ENCODE results near the gene PUM1. TPM values are rescaled to one million over a fixed set of nuclear protein-coding genes. Genes with fewer than 3 reads are reported as not detected.

PUM1 gene
- total and polyA plus RNA-seq, 10 of the 15 experiments (the other 5 are each of a cell fraction or from before 2014, with no cell fraction given), result 21.4 to 75.3 (median 42.4) TPM

- no peaks in the 10 kb centered on the region for H4K20me1 ChIP-seq (ENCODE audit: control insufficient read depth, insufficient read depth)
- 24% methylated on average over 3 of the region's 3 CpGs for WGBS (ENCODE audit: insufficient coverage, insufficient replicate concordance, low lambda C conversion rate, missing lambda C conversion rate)
- H3K9ac ChIP-seq (ENCODE audit: control insufficient read depth, insufficient read depth, low read length), result no peak overlapping the region
- H3K79me2 ChIP-seq (ENCODE audit: control insufficient read depth, insufficient read depth, low read length), result no peaks in the 10 kb centered on the region
- RAD21 ChIA-PET (ENCODE audit: unreplicated experiment), result interaction anchor here (1.0 to 6.9 kb wide), 6 partner anchors 10 to 196 kb away, joined by 3 to 154 read pairs (median 4); no protein-coding TSS in a partner anchor
- in situ Hi-C loops (cut with MboI), result loop anchor here (5.0 to 10.0 kb wide), 3 partner anchors 112 to 1680 kb away; partner anchors contain the start of genes MECR and PTPRU
- no peak overlapping the region for H3K4me3 ChIP-seq
- no peak overlapping the region for H3K27ac ChIP-seq (ENCODE audit: control insufficient read depth, insufficient read depth)
- CTCF ChIA-PET, result interaction anchor here (1.2 to 8.7 kb wide), 6 partner anchors 14 to 194 kb away, joined by 4 to 303 read pairs (median 36); no protein-coding TSS in a partner anchor
- POLR2A ChIA-PET, result no interaction called here
- intact Hi-C loops (cut with micrococcal nuclease; ENCODE audit: unreplicated experiment), result no loop called here
- no TSS peak for BruUV-seq (replicated peaks)
- no peak overlapping the region for H3K4me2 ChIP-seq (ENCODE audit: control insufficient read depth, insufficient read depth)
- SMC1A ChIA-PET (ENCODE audit: uncharacterized antibody, unreplicated experiment), result interaction anchor here (0.9 to 6.7 kb wide), 5 partner anchors 9 to 135 kb away, joined by 3 to 160 read pairs (median 5); no protein-coding TSS in a partner anchor
- H3K27me3 ChIP-seq (replicated peaks in 1 of 2; ENCODE audit: control insufficient read depth in 2 of 2, insufficient read depth in 2 of 2, low read length in 1 of 2), result no peaks in the 10 kb centered on the region
- no peaks in the 10 kb centered on the region for H3K9me3 ChIP-seq (replicated peaks; ENCODE audit: control insufficient read depth, insufficient read depth, low read length)
- DNase-seq (ENCODE audit: low read depth, low spot score) (no peak), FAIRE-seq (no peak), ATAC-seq (no peak)
- H3K4me1 ChIP-seq (ENCODE audit: control insufficient read depth, insufficient read depth, low read length), result no peaks in the 10 kb centered on the region
- H3K36me3 ChIP-seq (ENCODE audit: control insufficient read depth in 2 of 2, insufficient read depth in 2 of 2, low read length in 1 of 2), result no peaks in the 10 kb centered on the region
- H2AFZ ChIP-seq (ENCODE audit: control insufficient read depth, low read depth, low read length), result no peak overlapping the region
- TF ChIP-seq, protein P1, sequence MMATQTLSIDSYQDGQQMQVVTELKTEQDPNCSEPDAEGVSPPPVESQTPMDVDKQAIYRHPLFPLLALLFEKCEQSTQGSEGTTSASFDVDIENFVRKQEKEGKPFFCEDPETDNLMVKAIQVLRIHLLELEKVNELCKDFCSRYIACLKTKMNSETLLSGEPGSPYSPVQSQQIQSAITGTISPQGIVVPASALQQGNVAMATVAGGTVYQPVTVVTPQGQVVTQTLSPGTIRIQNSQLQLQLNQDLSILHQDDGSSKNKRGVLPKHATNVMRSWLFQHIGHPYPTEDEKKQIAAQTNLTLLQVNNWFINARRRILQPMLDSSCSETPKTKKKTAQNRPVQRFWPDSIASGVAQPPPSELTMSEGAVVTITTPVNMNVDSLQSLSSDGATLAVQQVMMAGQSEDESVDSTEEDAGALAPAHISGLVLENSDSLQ (IDR thresholded peaks at IDR 0.05), result no peak
- TF ChIP-seq, protein P2, sequence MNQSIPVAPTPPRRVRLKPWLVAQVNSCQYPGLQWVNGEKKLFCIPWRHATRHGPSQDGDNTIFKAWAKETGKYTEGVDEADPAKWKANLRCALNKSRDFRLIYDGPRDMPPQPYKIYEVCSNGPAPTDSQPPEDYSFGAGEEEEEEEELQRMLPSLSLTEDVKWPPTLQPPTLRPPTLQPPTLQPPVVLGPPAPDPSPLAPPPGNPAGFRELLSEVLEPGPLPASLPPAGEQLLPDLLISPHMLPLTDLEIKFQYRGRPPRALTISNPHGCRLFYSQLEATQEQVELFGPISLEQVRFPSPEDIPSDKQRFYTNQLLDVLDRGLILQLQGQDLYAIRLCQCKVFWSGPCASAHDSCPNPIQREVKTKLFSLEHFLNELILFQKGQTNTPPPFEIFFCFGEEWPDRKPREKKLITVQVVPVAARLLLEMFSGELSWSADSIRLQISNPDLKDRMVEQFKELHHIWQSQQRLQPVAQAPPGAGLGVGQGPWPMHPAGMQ (IDR thresholded peaks at IDR 0.05; ENCODE audit: borderline replicate concordance), result no peak
- TF ChIP-seq HCFC1 (IDR thresholded peaks at IDR 0.05; ENCODE audit: low read length), result no peak
- TF ChIP-seq SKIL (IDR thresholded peaks at IDR 0.05; ENCODE audit: low read depth, poor library complexity, severe bottlenecking), result no peak
- no peak for TF ChIP-seq POLR2AphosphoS2 (IDR thresholded peaks at IDR 0.05; ENCODE audit: low read depth, low read length)
- no peak for TF ChIP-seq ZNF24 (IDR thresholded peaks at IDR 0.05)
- no peak for TF ChIP-seq TAF1 (IDR thresholded peaks at IDR 0.05; ENCODE audit: borderline replicate concordance, low read depth, low read length)
- TF ChIP-seq FOXM1 (IDR thresholded peaks at IDR 0.05; ENCODE audit: low read depth, low read length), result no peak
- TF ChIP-seq ZNF622 (IDR thresholded peaks at IDR 0.05), result no peak
- TF ChIP-seq LARP7 (IDR thresholded peaks at IDR 0.05), result no peak
- TF ChIP-seq MEF2B (IDR thresholded peaks at IDR 0.05; ENCODE audit: partially characterized antibody, poor library complexity, severe bottlenecking), result no peak
- TF ChIP-seq EED (IDR thresholded peaks at IDR 0.05; ENCODE audit: low read depth), result no peak
- no peak for TF ChIP-seq SMAD1 (IDR thresholded peaks at IDR 0.05; ENCODE audit: low read depth, partially characterized antibody)
- TF ChIP-seq IKZF1 (conservative IDR thresholded peaks at IDR 0.05), result no peak
- TF ChIP-seq RAD51 (IDR thresholded peaks at IDR 0.05), result no peak
- no peak for TF ChIP-seq NFYB (IDR thresholded peaks at IDR 0.05; ENCODE audit: insufficient read depth, low read depth, low read length)
- TF ChIP-seq POU2F2 (IDR thresholded peaks at IDR 0.05; ENCODE audit: borderline replicate concordance, low read depth, low read length), result no peak
Measured at GRCh38 chr1:30914587-30914922, 151.0 kb downstream of the PUM1 start.

Measured in GM12878 (cell line).